Loucy (cell line): ENCODE results near the gene ARHGAP32.
"Not testable (repeated sequence)": the region's sequence is repeated elsewhere in the genome, so short reads cannot be mapped to it uniquely, and the experiment has no call there.

Experiments used
- H2AFZ ChIP-seq: fragments of 200-600 bp; sonication (generic); 2 replicates; pipeline ENCODE4 v1.6.0; 2016; ENCODE audit warnings: antibody characterized with exemption, mild to moderate bottlenecking, low read length, moderate library complexity
- H3F3A ChIP-seq: fragments of 200-600 bp; 2 replicates; pipeline ENCODE4 v1.6.0; 2016; ENCODE audit warnings: antibody characterized with exemption, low read depth, mild to moderate bottlenecking
- H3K27me3 ChIP-seq: fragments of 200-600 bp; sonication (generic); 2 replicates; pipeline ENCODE4 v1.6.1; 2014; ENCODE audit warnings: low read length, mild to moderate bottlenecking; ENCODE audit not compliant: insufficient read depth, poor library complexity, severe bottlenecking
- H3K36me3 ChIP-seq: fragments of 200-600 bp; sonication (generic); 2 replicates; pipeline ENCODE4 v1.6.1; 2016; ENCODE audit warnings: low read length; ENCODE audit not compliant: insufficient read depth
- H3K4me1 ChIP-seq: fragments of 200-600 bp; sonication (generic); 2 replicates; pipeline ENCODE4 v1.5.1; 2014; ENCODE audit warnings: low read length, mild to moderate bottlenecking; ENCODE audit not compliant: insufficient read depth, poor library complexity, severe bottlenecking
- H3K4me2 ChIP-seq: fragments of 200-600 bp; sonication (generic); 2 replicates; pipeline ENCODE4 v1.6.0; 2014; ENCODE audit warnings: antibody characterized with exemption, low read length, low read depth, mild to moderate bottlenecking; ENCODE audit not compliant: poor library complexity, severe bottlenecking
- H3K4me3 ChIP-seq: fragments of 200-600 bp; sonication (generic); 2 replicates; pipeline ENCODE4 v1.5.1; 2014; ENCODE audit warnings: low read length, mild to moderate bottlenecking, mixed read lengths; ENCODE audit not compliant: poor library complexity, severe bottlenecking
- H3K79me2 ChIP-seq: fragments of 200-600 bp; sonication (generic); 2 replicates; pipeline ENCODE4 v1.6.1; 2014; ENCODE audit warnings: low read length; ENCODE audit not compliant: insufficient read depth
- H3K9ac ChIP-seq: fragments of 200-600 bp; sonication (generic); 2 replicates; pipeline ENCODE4 v1.6.0; 2014; ENCODE audit warnings: mild to moderate bottlenecking, low read depth, low read length, moderate library complexity; ENCODE audit not compliant: poor library complexity, severe bottlenecking
- H3K9me2 ChIP-seq: fragments of 200-600 bp; sonication (generic); replicated peaks from 2 replicates; pipeline ENCODE4 v1.6.1; 2016; ENCODE audit warnings: low read depth, low read length, mixed read lengths
- H3K9me3 ChIP-seq: fragments of 200-600 bp; sonication (generic); 2 replicates; pipeline ENCODE4 v1.6.1; 2014; ENCODE audit warnings: mild to moderate bottlenecking, antibody characterized with exemption, low read length, low read depth; ENCODE audit not compliant: insufficient read depth
- H4K20me1 ChIP-seq: fragments of 200-600 bp; sonication (generic); 2 replicates; pipeline ENCODE4 v1.6.0; 2014; ENCODE audit warnings: antibody characterized with exemption, low read length, mild to moderate bottlenecking; ENCODE audit not compliant: insufficient read depth, poor library complexity, severe bottlenecking
- EZH2phosphoT487 ChIP-seq: fragments of 200-600 bp; IDR thresholded peaks from 2 replicates; pipeline ENCODE4 v1.6.1; 2018; ENCODE audit warnings: antibody characterized with exemption, mild to moderate bottlenecking, moderate library complexity, borderline replicate concordance
- TF ChIP-seq, protein P1 (sequence below): fragments of 200-600 bp; sonication (generic); conservative IDR thresholded peaks from 2 replicates; pipeline ENCODE4 v1.5.1; 2014; ENCODE audit warnings: mild to moderate bottlenecking, antibody characterized with exemption, low read length

Gene ARHGAP32

DNA sequence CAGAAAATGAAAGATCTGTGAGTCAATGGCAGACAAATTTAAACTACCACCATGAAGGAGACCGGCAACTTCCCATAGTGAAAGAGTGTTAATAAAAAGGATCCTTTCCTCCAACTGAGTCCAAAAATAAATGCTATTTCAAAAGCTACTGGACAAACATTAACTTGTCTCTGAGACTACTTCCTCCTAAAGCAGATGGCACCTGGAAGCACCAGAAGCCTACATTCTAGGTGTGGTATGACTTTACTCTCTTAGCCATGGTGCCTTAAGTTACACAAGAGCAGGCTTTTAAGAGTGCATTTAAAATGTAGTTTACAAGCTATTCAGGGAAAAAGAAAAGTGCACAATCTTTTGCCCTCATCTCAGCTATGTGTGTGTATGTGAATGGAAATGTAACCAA, 2.5 kb downstream of the ARHGAP32 start:
- Histone ChIP-seq H3K4me1 (peaks cover 31% of the 10 kb centered on the region), H3K36me3 (no peaks in the 10 kb centered on the region), H2AFZ (no peak overlapping the region), H3K4me3 (no peak overlapping the region), H3F3A (no peaks in the 10 kb centered on the region), H3K4me2 (no peak overlapping the region), H3K9me3 (0 out of 2 replicates have a peak, but pooled peaks cover 5% of the 10 kb centered on the region), H3K9me2 (no peaks in the 10 kb centered on the region), H3K27me3 (no peaks in the 10 kb centered on the region), H4K20me1 (peaks cover 7% of the 10 kb centered on the region), H3K9ac (no peak overlapping the region), H3K79me2 (peaks cover 26% of the 10 kb centered on the region)
- TF ChIP-seq EZH2phosphoT487: no peak
- TF ChIP-seq, protein P1, sequence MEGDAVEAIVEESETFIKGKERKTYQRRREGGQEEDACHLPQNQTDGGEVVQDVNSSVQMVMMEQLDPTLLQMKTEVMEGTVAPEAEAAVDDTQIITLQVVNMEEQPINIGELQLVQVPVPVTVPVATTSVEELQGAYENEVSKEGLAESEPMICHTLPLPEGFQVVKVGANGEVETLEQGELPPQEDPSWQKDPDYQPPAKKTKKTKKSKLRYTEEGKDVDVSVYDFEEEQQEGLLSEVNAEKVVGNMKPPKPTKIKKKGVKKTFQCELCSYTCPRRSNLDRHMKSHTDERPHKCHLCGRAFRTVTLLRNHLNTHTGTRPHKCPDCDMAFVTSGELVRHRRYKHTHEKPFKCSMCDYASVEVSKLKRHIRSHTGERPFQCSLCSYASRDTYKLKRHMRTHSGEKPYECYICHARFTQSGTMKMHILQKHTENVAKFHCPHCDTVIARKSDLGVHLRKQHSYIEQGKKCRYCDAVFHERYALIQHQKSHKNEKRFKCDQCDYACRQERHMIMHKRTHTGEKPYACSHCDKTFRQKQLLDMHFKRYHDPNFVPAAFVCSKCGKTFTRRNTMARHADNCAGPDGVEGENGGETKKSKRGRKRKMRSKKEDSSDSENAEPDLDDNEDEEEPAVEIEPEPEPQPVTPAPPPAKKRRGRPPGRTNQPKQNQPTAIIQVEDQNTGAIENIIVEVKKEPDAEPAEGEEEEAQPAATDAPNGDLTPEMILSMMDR: no peak

DNA sequence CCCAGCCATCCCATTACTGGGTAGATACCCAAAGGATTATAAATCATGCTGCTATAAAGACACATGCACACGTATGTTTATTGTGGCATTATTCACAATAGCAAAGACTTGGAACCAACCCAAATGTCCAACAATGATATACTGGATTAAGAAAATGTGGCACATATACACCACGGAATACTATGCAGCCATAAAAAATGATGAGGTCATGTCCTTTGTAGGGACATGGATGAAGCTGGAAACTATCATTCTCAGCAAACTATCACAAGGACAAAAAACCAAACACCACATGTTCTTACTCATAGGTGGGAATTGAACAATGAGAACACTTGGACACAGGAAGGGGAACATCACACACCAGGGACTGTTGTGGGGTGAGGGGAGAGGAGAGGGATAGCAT, 7.0 kb downstream of the ARHGAP32 start:
- H3F3A ChIP-seq, H3K9ac ChIP-seq, H3K36me3 ChIP-seq, H3K9me3 ChIP-seq, H4K20me1 ChIP-seq, H3K4me3 ChIP-seq, H3K4me2 ChIP-seq, H3K9me2 ChIP-seq, H3K27me3 ChIP-seq, H2AFZ ChIP-seq: not testable (repeated sequence)
- H3K4me1 ChIP-seq: peaks cover 15% of the 10 kb centered on the region
- H3K79me2 ChIP-seq: peaks cover 17% of the 10 kb centered on the region; the same call in 1 of the 2 replicates

DNA sequence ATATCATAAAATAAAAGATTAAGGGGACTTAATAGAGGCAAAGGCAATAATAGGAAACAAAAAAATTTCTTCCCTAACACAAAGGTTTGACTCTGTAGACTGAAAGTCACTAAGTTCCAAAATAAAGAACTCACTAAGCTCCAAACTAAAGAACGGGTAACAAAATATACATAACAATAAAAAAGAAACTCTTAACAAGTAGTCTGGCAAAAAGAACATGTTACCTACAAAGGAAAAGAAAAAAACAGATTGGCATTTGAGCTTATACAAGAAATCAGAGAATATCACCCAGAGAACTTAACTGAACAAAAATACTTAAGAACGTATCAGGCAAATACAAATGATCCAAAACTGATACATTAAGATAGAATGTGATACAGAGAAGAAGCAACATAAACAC, 7.5 kb downstream of the ARHGAP32 start:
- Histone ChIP-seq H2AFZ (no peak overlapping the region), H3F3A (no peaks in the 10 kb centered on the region), H3K79me2 (peaks cover 12% of the 10 kb centered on the region; the same call in 1 of the 2 replicates)

DNA sequence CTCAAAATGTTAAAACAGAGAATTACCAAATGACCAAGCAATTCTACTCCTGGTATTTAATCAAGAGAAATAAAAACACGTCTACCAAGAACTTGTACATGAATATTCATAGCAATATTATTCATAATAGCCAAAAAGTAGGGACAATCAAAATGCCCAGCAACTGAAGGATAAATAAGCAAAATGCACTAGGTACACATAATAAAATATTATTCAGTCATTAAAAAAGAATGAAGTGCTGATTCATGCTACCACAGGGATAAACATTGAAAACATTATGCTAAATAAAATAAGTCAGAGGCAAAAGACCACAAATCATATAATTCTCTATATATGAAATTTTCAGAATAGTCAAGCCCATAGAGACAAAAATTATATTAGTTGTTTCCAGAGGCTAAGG, 24.8 kb downstream of the ARHGAP32 start:
- Histone ChIP-seq H3K4me3 (no peak overlapping the region), H3K4me2 (no peak overlapping the region), H3K9me3 (0 out of 2 replicates have a peak, but pooled peaks cover 8% of the 10 kb centered on the region), H2AFZ (no peak overlapping the region), H3K4me1 (no peaks in the 10 kb centered on the region), H3K79me2 (peaks cover 13% of the 10 kb centered on the region), H3K36me3 (peaks cover 2% of the 10 kb centered on the region; the same call in 1 of the 2 replicates), H3K9me2 (no peaks in the 10 kb centered on the region), H3F3A (no peaks in the 10 kb centered on the region), H3K27me3 (no peaks in the 10 kb centered on the region), H3K9ac (no peak overlapping the region), H4K20me1 (no peaks in the 10 kb centered on the region)
- TF ChIP-seq, protein P1: no peak
- no peak for TF ChIP-seq EZH2phosphoT487

More for the DNA sequence above, 7.5 kb downstream of the ARHGAP32 start:
- Histone ChIP-seq H3K27me3 (no peaks in the 10 kb centered on the region), H3K9me3 (0 out of 2 replicates have a peak, but pooled peaks cover 5% of the 10 kb centered on the region), H3K9me2 (no peaks in the 10 kb centered on the region), H3K4me3 (no peak overlapping the region), H3K36me3 (no peaks in the 10 kb centered on the region), H3K9ac (no peak overlapping the region), H4K20me1 (peaks cover 7% of the 10 kb centered on the region), H3K4me2 (no peak overlapping the region), H3K4me1 (peaks cover 10% of the 10 kb centered on the region)
- TF ChIP-seq, protein P1: no peak
- TF ChIP-seq EZH2phosphoT487: no peak
